ENCODE results near the gene FBLN2.

FBLN2 gene

GRCh38 chr3:13501958-13502790, 46.8 kb upstream of the FBLN2 start:
- TF ChIP-seq CTCF (IDR thresholded peaks at IDR 0.05), result no peak
- Histone ChIP-seq H3K4me3 (no peak overlapping the region), H3K4me1 (no peaks in the 10 kb centered on the region), H3K27me3 (no peaks in the 10 kb centered on the region), H3K27ac (no peak overlapping the region), H3K9me3 (no peaks in the 10 kb centered on the region), H3K36me3 (peaks cover 0 to 60% (median 25%) of the 10 kb centered on the region in 3 donors)
- intact Hi-C loops (cut with DNase I; ENCODE audit: low total_unique reads), result no loop called here
- DNase-seq, result peak in 1 of 2 donors; percentile 54

- Histone ChIP-seq H3K9me3 (no peaks in the 10 kb centered on the region), H3K4me3 (no peak overlapping the region), H3K27me3 (no peaks in the 10 kb centered on the region), H3K36me3 (peaks cover 0 to 60% (median 25%) of the 10 kb centered on the region in 3 donors), H3K27ac (no peak overlapping the region), H3K4me1 (peaks cover 0 to 5% (median 0%) of the 10 kb centered on the region in 4 donors)
- intact Hi-C loops (cut with DNase I; ENCODE audit: low total_unique reads), result no loop called here
- no peak for TF ChIP-seq CTCF (IDR thresholded peaks at IDR 0.05)
- DNase-seq, result peak in 1 of 2 donors; percentile 61
These were observed 46.2 kb upstream of the FBLN2 start for GRCh38 chr3:13502791-13503060.

GRCh38 chr3:13504161-13504831, 44.6 kb upstream of the FBLN2 start:
- TF ChIP-seq CTCF (IDR thresholded peaks at IDR 0.05), result no peak
- H3K9me3 ChIP-seq, result no peaks in the 10 kb centered on the region
- peaks cover 0 to 7% (median 0%) of the 10 kb centered on the region in 4 donors for H3K4me1 ChIP-seq
- DNase-seq, result peak in 1 of 2 donors; percentile 53
- intact Hi-C loops (cut with DNase I; ENCODE audit: low total_unique reads), result no loop called here
- H3K27ac ChIP-seq, result no peak overlapping the region
- H3K27me3 ChIP-seq, result no peaks in the 10 kb centered on the region
- H3K4me3 ChIP-seq, result no peak overlapping the region
- H3K36me3 ChIP-seq, result peaks cover 0 to 51% (median 25%) of the 10 kb centered on the region in 3 donors

- H3K4me1 ChIP-seq, result peaks cover 0 to 7% (median 0%) of the 10 kb centered on the region in 4 donors
- H3K27me3 ChIP-seq, result no peaks in the 10 kb centered on the region
- intact Hi-C loops (cut with DNase I; ENCODE audit: low total_unique reads), result no loop called here
- H3K27ac ChIP-seq, result no peak overlapping the region
- H3K9me3 ChIP-seq, result no peaks in the 10 kb centered on the region
- DNase-seq, result no peak
- peaks cover 0 to 47% (median 25%) of the 10 kb centered on the region in 3 donors for H3K36me3 ChIP-seq
- TF ChIP-seq CTCF (IDR thresholded peaks at IDR 0.05), result no peak
- H3K4me3 ChIP-seq, result no peak overlapping the region
These were observed 43.5 kb upstream of the FBLN2 start for GRCh38 chr3:13505147-13506130.

GRCh38 chr3:13506239-13506638, 42.7 kb upstream of the FBLN2 start:
- no peak for TF ChIP-seq CTCF (IDR thresholded peaks at IDR 0.05)

More at GRCh38 chr3:13506239-13506638, 42.7 kb upstream of the FBLN2 start:
- Histone ChIP-seq H3K36me3 (peaks cover 0 to 47% (median 25%) of the 10 kb centered on the region in 3 donors), H3K4me3 (no peak overlapping the region), H3K27ac (no peak overlapping the region), H3K27me3 (no peaks in the 10 kb centered on the region), H3K9me3 (no peaks in the 10 kb centered on the region), H3K4me1 (peaks cover 0 to 7% (median 0%) of the 10 kb centered on the region in 4 donors)
- DNase-seq, result no peak
- intact Hi-C loops (cut with DNase I; ENCODE audit: low total_unique reads), result no loop called here

Data from tibial artery (tissue), 4 donors.